Measurements from ENCODE around the gene BRWD1.

DNA sequence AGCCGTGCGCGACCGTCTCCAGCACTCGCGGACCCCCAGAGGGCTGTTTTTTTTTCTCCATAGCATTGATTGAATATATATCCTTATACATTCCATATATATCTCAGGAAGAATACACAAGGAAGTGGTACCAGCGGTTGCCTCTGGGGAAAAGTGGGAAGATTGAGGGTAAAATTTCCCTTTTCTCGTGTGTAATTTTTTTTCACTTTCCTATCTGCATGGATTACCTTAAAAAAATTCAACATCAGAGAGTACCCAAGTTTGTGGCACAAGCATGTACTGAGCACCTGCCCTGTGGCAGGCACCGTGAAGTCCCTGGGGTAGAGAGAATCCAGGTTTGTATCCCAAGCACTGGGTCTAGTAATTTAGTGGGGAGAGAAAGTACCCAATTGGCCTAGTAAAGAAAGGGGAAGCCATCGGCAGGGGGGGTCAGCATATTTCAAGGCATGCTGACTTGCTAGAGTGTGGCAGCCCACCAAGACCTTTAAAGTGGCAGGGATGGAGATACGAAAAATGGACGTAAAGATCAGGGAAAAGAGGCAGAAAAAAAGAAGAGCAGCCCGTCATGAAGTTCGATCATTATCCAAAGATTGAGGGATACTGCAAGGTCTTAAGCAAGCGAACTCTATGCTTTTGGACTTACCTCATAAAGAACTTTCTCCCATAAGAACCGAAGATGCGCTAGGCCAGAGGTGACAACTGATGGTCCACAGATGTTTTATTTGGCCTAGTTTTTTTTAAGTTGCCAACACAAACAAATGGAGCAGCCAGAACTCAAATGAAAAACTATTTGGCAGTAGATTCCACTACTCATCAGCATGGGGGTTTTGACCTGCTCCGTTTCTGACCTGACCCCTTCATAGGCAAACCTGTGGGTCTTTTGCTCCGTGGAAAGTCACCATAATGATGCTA, 36.9 kb upstream of the BRWD1 start:
- TF ChIP-seq CTCF (IDR thresholded peaks at IDR 0.05): no peak
- no peak for TF ChIP-seq ZFX (IDR thresholded peaks at IDR 0.05; ENCODE audit: borderline replicate concordance)
